ENCODE results near the gene GATB. TPM values are rescaled to one million over a fixed set of nuclear protein-coding genes. Genes with fewer than 3 reads are reported as not detected.

GATB gene
- total and polyA plus RNA-seq, 2 donors (not counting 3 experiments of a cell fraction or from before 2014, with no cell fraction given): 14.4 to 17.7 TPM

DNA sequence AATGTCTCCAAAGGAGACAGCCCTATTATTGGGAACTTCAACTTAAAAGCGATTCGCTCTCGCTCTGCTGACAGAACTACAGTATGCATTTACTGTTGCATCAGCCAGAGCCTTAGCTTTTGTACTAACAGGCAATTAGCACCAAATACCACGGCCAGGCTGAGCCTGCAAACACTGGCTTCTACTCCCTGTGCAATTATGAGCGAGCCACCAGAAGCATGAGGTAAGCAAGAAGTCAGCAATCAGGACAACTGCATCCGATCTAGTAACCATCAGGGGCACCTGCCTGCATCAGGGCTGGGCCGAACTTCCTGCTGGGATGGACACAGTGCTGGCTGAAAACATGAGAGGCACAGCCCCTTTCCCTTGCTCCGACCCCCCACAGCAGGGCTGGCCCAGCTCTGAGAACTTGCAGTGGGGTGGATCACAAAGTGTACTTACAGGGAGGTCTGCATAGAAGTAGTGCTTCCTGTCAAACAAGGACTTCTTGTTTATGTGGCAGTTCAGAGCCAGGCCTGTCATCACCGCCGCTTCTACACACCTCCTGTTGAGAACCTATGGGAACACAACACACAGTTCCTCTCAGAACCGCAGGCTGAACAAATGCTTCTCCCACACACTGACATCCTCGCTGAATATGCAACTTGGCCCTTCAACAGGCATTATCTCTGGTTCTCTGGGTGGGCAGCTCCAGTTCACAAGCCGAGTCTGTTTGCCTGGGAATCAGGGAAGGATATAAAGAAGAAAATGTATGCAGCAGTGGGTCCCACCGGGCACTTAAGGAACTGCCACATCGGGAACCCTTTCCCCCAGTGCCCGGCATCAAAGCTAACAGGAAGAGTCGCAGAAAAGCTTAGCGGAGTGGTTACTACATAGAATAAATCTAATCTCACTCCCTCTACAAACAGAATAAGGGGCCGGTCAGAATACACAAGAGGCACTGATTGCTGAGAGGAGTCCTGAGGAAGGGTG is 41.5 kb downstream of the GATB start:
- Histone ChIP-seq H3K4me1 (ENCODE audit: control insufficient read depth, extremely low read depth, insufficient read depth, low read length) (no peaks in the 10 kb centered on the region), H3K79me2 (ENCODE audit: control insufficient read depth, insufficient read depth, low read length) (no peaks in the 10 kb centered on the region), H3K9ac (replicated peaks; ENCODE audit: extremely low read depth, insufficient read depth, low read length) (no peak overlapping the region), H3K36me3 (ENCODE audit: control insufficient read depth in 2 of 2, extremely low read depth in 1 of 2, insufficient read depth in 2 of 2, low read length in 2 of 2) (no peaks in the 10 kb centered on the region), H3K27me3 (ENCODE audit: control insufficient read depth in 2 of 2, insufficient read depth in 2 of 2, low read length in 2 of 2) (no peaks in the 10 kb centered on the region), H3K9me3 (replicated peaks; ENCODE audit: control insufficient read depth, insufficient read depth, low read length) (no peaks in the 10 kb centered on the region), H3K4me3 (replicated peaks in 1 of 3; ENCODE audit: insufficient read depth in 1 of 3, low read depth in 1 of 3, low read length in 3 of 3) (no peak overlapping the region), H4K20me1 (replicated peaks; ENCODE audit: control insufficient read depth, extremely low read depth, insufficient read depth, low read length) (no peaks in the 10 kb centered on the region), H3K27ac (ENCODE audit: insufficient read depth, low read depth, low read length) (no peak overlapping the region), H3K9me1 (replicated peaks; ENCODE audit: control insufficient read depth, extremely low read depth, insufficient read depth, low read length) (no peaks in the 10 kb centered on the region), H3K4me2 (ENCODE audit: insufficient read depth, low read length) (no peak overlapping the region), H2AFZ (ENCODE audit: low read depth, low read length) (no peak overlapping the region)
- BruUV-seq (replicated peaks): no TSS peak
- DNase-seq (ENCODE audit: low read depth, low spot score): no peak
- intact Hi-C loops (cut with micrococcal nuclease) (no loop called here), dilution Hi-C loops (cut with MboI; ENCODE audit: extremely low pct_ligation_motif_present, low sequenced_read_pairs) (no loop called here)
- no peak for FAIRE-seq
- no peak for TF ChIP-seq FOS (IDR thresholded peaks at IDR 0.05; ENCODE audit: borderline replicate concordance, insufficient read depth, low read length)
- ChIA-PET CTCF (interaction anchor here (1.6 kb wide), 1 partner anchor 214 kb away, joined by 3 read pairs; no protein-coding TSS in a partner anchor), POLR2A (no interaction called here)

DNA sequence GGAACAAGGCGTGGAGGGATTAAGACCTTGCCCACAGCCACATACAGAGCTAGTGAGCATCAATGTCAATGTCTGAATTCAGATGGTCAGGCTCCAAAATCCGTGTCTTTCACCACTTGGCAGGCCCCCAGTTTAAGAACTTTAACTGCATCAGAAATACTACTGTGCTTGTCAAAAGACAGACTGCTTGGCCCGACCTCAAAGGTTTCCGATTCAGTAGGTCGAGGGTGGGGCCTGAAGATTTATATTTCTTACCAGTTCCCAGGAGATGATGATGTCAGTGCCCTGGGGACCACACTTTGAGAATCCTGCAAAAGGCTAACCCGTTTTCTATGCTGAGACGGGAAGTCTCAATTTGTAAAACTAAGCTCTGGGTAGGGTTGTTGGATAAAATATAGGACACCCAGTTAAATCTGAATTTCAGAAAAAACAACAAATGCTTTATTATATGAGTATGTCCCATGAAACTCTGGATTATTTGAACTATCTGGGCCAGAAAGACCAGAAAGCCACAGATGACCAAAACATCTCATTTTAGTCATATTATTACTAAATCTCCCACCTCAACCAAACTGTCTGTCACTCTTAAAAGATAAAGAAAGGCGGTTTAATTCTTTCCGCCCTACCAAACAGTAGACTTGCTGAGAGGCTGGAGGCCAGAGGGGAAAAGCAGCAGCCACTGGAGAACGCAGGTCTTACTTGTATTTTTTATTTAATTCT is 42.7 kb downstream of the GATB start:
- TF ChIP-seq POLR2AphosphoS5 (IDR thresholded peaks at IDR 0.05; ENCODE audit: insufficient read depth, low read depth, low read length) (no peak), MYC (IDR thresholded peaks at IDR 0.05; ENCODE audit: low read depth, low read length) (no peak), JUN (IDR thresholded peaks at IDR 0.05; ENCODE audit: borderline replicate concordance, insufficient read depth, insufficient read length, low read depth) (no peak), GATA2 (IDR thresholded peaks at IDR 0.05; ENCODE audit: insufficient read depth, insufficient read length, low read depth, low read length) (no peak), POLR2A (IDR thresholded peaks at IDR 0.05; ENCODE audit: low read depth, low read length) (no peak), EZH2 (IDR thresholded peaks at IDR 0.05; ENCODE audit: borderline replicate concordance, low read depth, low read length, severe bottlenecking) (no peak)
- intact Hi-C loops (cut with micrococcal nuclease) (no loop called here), dilution Hi-C loops (cut with MboI; ENCODE audit: extremely low pct_ligation_motif_present, low sequenced_read_pairs) (no loop called here)
- Histone ChIP-seq H3K9me1 (replicated peaks; ENCODE audit: control insufficient read depth, extremely low read depth, insufficient read depth, low read length) (no peaks in the 10 kb centered on the region), H3K27ac (ENCODE audit: insufficient read depth, low read depth, low read length) (no peak overlapping the region), H3K79me2 (ENCODE audit: control insufficient read depth, insufficient read depth, low read length) (no peaks in the 10 kb centered on the region), H4K20me1 (replicated peaks; ENCODE audit: control insufficient read depth, extremely low read depth, insufficient read depth, low read length) (no peaks in the 10 kb centered on the region), H3K36me3 (ENCODE audit: control insufficient read depth in 2 of 2, extremely low read depth in 1 of 2, insufficient read depth in 2 of 2, low read length in 2 of 2) (peaks cover 0 to 2% of the 10 kb centered on the region in 2 experiments), H3K27me3 (ENCODE audit: control insufficient read depth in 2 of 2, insufficient read depth in 2 of 2, low read length in 2 of 2) (no peaks in the 10 kb centered on the region), H3K4me2 (ENCODE audit: insufficient read depth, low read length) (no peak overlapping the region), H3K4me3 (replicated peaks in 1 of 3; ENCODE audit: insufficient read depth in 1 of 3, low read depth in 1 of 3, low read length in 3 of 3) (no peak overlapping the region), H3K4me1 (ENCODE audit: control insufficient read depth, extremely low read depth, insufficient read depth, low read length) (no peaks in the 10 kb centered on the region), H3K9ac (replicated peaks; ENCODE audit: extremely low read depth, insufficient read depth, low read length) (no peak overlapping the region), H2AFZ (ENCODE audit: low read depth, low read length) (no peak overlapping the region), H3K9me3 (replicated peaks; ENCODE audit: control insufficient read depth, insufficient read depth, low read length) (no peaks in the 10 kb centered on the region)
- POLR2A ChIA-PET: no interaction called here
- no peak for FAIRE-seq
- CTCF ChIA-PET: no interaction called here
- DNase-seq (ENCODE audit: low read depth, low spot score): no peak
- no TSS peak for BruUV-seq (replicated peaks)
